SW 1271 (cell line): ENCODE measurements around the gene FRMD3.

Source experiments
- DNase-seq, 2 experiments: peaks; one replicate each; lab custom pipeline; 2025; lab: John Stamatoyannopoulos, UW

The FRMD3 gene

GRCh38 chr9:83334320-83334719 is 203.9 kb downstream of the FRMD3 start:
- peak; percentile 6 to 68 for DNase-seq

DNA sequence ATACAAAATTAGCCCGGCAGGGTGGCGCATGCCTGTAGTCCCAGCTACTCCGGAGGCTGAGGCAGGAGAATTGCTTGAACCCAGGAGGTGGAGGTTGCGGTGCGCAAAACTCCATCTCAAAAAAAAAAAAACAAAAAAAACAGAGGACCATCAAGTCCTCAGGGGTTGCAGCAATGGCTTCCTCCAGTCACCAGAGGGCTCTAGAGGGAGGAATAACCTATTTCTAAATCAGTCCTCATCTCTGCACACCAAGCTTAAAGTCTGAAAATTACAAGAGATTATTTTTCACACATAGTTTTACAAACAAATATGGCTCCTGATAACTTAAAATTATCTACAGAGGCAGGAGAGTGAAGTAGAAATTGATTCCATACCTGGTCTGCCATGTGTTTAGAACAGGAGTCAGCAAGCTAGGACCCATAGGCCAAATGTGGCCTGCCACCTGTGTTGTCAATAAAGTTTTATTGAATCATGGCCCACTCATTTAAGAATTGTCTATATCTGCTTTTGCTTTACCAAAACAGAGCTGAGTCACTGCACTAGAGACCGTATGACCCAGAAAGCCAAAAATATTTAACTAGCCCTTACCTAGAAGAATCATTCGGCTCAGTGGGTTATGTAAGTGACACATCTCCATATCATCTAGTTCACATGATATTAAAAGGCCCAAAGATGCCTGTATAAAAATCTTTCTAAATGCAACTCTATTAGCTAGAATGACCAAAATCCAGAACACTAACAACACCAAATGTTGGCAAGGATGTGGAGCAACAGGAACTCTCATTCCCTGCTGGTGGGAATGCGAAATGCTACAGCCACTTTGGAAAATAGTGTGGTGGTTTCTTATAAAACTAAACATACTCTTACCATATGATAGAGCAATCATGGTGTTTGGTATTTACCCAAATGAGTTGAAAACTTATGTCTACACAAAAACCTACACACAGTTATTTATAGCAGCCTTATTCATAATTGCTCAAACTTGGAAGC is 207.7 kb downstream of the FRMD3 start:
- peak in 1 of 2 experiments; percentile 8 for DNase-seq

DNA sequence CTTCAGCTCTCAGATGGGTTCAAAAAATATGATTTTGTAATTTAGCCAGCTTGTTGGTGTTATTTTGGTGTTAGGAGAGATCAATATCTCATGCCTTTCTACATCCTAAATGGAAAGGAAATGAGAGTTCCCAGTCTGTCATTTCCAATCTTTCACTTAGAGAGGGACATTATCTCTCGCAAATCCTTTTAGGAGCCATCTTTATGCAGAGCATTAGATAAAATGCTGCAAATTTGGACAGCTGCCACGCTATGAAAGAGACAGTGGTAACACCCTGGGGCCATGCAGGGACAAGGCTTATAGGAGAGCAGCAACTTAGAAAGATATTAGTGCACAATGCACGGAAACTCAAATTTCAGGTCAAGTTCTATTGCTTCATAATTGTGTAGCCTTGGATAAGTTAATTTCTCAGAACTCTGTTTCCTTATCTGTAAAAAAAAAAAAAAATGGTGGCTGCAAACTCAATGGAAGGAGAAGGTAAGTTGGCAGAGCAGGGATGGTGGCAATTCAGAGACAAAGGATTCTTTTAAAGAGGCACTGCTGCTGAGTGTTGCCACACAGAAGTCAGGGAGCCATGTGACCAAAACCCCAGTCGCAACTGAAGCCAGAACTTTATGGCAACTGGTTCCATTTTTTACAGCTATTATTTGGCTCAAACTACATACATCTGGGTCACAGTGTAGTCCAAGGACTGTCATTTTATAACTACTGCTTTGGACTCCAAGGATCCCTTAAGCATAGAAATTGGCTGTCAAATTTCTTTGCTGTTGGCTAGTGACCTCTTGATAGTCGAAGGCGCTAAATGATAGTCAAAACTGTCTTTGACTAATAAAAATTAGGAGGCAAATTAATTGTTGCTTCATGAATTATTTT is 210.2 kb downstream of the FRMD3 start:
- no peak for DNase-seq

GRCh38 chr9:83327323-83327722 is 210.9 kb downstream of the FRMD3 start:
- no peak for DNase-seq

- no peak for DNase-seq
Observed at GRCh38 chr9:83323148-83323547, 215.1 kb downstream of the FRMD3 start.

DNA sequence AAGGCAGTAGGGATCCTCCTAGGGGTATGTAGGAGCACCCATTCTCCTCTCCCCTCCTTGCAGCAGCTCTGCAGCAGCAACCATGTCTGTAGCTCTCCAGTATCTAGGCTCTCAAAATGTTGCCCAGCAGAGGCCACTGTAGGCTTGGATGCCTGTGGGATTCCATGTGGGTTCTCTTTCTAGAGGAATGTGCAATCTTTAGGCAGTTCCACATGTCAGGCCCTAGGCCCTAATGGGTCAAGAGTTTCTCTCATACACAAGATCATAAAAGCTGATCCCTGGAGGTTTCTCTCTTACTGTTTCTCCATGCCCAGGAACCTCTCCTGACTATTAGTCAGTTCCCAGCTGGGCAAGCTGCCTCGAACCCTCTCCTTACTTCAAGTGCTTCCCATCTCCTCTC is 215.8 kb downstream of the FRMD3 start:
- no peak for DNase-seq

- DNase-seq: no peak
Observed at GRCh38 chr9:83317244-83317643, 221.0 kb downstream of the FRMD3 start.

- DNase-seq: no peak
Observed at GRCh38 chr9:83315649-83316048, 222.6 kb downstream of the FRMD3 start.

DNA sequence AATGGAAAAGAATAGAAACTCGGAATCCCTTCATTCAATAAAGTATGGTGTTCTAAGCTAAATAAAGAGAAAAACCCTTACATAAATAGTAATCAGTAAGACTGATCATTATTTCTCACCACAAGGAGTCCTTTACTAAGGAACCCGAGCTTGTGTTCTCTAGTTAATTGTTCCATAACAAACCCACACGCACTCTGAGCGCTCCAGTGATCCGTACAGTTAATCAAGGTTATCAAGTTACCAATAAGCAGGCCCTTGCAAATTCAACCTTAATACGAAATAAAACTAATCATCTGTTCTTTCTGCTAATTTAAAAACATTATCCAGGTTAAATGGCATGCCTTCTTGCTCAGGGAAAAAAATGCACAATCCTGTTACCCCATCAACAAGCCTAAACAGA is 224.4 kb downstream of the FRMD3 start:
- DNase-seq: no peak

DNA sequence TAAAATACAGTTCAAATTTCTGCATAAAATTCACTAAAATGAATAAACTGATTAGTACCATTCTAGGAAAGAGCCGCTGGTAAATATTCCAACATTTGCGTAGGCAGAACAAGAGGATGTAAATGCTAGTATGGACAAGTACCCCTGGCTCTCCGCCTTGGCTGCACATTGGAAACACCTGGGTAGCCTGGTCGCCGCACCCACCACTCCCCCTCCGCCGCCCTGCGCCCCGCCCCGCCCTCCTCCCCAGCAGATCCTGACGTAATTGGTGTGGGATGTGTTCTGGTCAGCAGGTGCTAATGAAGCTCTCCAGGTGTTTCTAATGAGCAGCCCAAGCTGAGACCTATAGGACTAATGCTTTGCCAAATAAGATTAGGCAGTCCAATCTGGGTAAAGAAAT is 225.7 kb downstream of the FRMD3 start:
- DNase-seq: no peak

DNA sequence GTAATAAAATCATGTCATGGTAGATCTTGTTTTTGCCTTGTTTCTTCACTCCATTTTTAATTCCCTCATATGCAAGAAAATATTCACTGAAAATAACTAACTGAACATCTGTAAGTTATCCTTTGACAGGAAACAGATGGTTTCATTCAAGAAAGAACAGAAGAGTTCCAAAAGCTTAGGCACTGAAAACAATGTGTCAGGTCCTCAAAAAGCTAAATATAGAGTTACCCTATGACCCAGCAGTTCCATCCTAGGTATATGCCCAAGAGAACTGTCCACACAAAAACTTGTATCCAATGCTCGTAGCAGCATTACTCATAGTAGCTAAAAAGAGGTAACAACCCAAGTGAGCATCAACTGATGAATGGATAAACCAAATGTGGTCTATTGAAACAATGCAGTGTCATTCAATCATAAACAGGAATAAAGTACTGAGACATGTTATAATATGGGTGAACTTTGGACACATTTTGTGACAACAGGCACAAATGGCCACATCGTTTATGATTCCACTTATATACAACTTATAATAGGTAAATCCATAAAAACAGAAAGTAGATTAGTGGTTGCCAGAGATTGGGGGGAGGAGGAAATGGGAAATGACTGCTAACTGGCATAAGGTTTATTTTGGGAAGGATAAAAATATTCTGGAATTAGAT is 231.0 kb downstream of the FRMD3 start:
- no peak for DNase-seq

- DNase-seq: no peak
Observed at GRCh38 chr9:83304686-83305085, 233.5 kb downstream of the FRMD3 start.

DNA sequence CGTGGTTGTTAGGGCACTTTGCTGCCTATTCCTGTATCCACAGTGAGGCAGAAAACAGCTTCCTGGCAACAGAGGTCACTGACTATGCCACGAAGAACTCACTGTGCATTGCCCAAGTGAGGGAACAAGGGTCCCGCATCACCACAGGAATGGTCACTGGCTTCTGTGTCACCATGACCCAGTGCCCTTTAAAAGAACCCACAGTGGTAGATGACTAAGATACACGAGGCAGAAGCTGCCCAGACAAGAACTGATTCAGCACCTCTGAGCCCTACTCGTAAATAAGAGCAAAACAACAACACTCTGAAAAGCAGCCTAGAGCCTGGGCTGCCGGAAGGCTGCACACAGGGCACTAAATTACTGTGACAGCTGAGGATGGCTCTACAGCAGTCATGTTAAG is 238.6 kb downstream of the FRMD3 start:
- DNase-seq: peak; percentile 12 to 26

DNA sequence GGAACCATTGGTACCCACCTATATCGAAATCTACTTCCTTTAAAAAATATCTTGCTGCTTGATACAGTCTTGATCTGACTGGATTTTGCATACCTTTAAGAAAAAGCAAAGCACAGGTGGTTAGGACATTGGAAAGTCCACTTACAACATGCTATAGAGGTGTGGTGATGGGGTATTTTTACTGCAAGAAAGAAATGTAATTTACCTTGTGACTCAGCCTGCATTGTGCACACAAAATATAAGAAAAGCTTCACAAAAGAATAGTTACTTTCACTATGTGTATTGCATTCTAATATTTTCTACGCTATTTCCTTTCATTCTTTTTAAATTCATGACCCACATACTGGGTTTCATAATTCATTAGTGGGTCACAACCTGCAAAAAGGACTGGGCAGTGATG is 239.1 kb downstream of the FRMD3 start:
- no peak for DNase-seq

GRCh38 chr9:83296123-83296522 is 242.1 kb downstream of the FRMD3 start:
- no peak for DNase-seq

DNA sequence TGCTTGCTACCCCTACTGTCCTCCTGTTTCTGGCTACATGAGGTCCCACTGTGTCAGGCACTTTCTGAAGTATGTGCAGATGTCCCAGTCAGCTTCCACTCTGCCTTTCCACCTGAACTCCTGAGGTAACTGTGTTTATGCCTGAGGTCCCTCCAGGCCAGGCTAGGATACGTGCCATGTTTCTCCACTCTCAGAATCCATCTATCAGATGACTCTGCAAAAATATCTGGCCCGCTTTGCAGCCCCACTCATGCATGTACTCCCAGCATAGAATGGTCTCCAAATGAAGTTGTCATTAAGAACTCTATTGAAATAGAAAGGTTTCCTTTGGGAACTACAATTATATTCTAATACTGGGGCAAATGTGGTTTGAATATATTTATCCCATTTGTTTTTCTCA is 243.4 kb downstream of the FRMD3 start:
- no peak for DNase-seq

- DNase-seq: no peak
Observed at GRCh38 chr9:83291196-83291595, 247.0 kb downstream of the FRMD3 start.

DNA sequence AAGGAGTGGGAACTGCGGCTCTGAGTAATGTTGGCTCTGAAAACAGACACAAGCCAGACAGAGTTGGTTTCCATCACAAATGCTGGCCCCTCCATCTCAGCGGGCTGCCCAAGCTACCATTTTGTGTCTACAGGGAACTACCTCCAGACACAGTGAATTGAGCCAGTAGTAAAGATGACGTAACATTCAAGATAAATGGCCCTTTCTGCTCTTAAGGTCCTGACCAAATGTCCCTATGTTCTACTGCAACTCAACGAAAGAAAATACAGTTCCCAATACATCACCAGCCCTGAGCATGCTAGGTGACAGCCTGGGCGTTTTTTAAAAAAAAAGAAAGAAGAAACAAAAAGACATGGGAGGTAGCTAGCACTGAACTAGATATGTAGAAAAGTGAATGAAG is 247.5 kb downstream of the FRMD3 start:
- DNase-seq: no peak

DNA sequence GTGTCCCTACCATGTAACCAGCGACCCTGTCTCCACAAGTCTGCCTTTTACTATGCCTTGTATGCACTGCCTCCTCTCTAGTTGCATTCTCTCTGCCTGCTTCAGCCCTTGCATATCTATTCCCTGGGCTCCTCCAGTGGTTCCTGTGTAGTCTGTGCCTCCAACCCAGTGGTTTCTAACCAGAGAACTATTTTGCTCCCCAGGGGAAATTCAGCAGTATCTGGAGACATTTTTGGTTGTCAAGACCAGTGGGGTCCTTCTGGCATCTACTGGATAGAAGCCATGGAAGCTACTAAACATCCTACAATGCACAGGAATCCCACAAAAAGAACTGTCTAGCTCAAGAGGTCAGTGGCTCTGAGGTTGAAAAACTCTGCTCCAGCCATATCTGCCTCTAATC is 251.2 kb downstream of the FRMD3 start:
- DNase-seq: no peak

GRCh38 chr9:83285445-83286225 is 252.6 kb downstream of the FRMD3 start:
- no peak for DNase-seq

- DNase-seq: no peak
Observed at GRCh38 chr9:83284746-83285145, 253.5 kb downstream of the FRMD3 start.

GRCh38 chr9:83283528-83283927 is 254.7 kb downstream of the FRMD3 start:
- no peak for DNase-seq
